CD4-positive, CD25-positive, alpha-beta regulatory T cell (primary cell): Measurements from ENCODE around the gene GIMAP8. TPM values are rescaled to one million over a fixed set of nuclear protein-coding genes. Genes with fewer than 3 reads are reported as not detected.

ENCODE experiments used
- ATAC-seq, 2 donors: fragments of 150-1000 bp; cut with Tn5 transposase; one replicate each; pipeline ENCODE4 v1.10.0; 2021; ENCODE audit warnings: low read depth in 2 of 2, moderate number of reproducible peaks in 2 of 2, moderate library complexity in 1 of 2
- DNase-seq, 3 donors: peaks; one replicate each; pipeline versions ENCODE4 v3.0.0 to v3.0.0-alpha.2; 2012 to 2022; ENCODE audit warnings: mixed read lengths in 1 of 3
- H3K27ac ChIP-seq: one replicate; pipeline ENCODE4 v1.7.0; 2013; ENCODE audit warnings: mild to moderate bottlenecking, low read length; ENCODE audit not compliant: insufficient read depth, poor library complexity, severe bottlenecking
- H3K27me3 ChIP-seq: one replicate; pipeline ENCODE4 v1.7.0; 2013; ENCODE audit warnings: low read length; ENCODE audit not compliant: control insufficient read depth, insufficient read depth
- H3K36me3 ChIP-seq: one replicate; pipeline ENCODE4 v1.7.0; 2013; ENCODE audit warnings: mild to moderate bottlenecking, low read length, moderate library complexity; ENCODE audit not compliant: control insufficient read depth, insufficient read depth
- H3K4me1 ChIP-seq: 2 replicates; pipeline ENCODE4 v1.7.0; 2013; ENCODE audit warnings: mild to moderate bottlenecking, low read length; ENCODE audit not compliant: insufficient read depth, control insufficient read depth, poor library complexity, severe bottlenecking
- H3K4me3 ChIP-seq: one replicate; pipeline ENCODE4 v1.7.0; 2013; ENCODE audit warnings: low read depth, mild to moderate bottlenecking, low read length, moderate library complexity
- H3K9me3 ChIP-seq, 2 experiments: 1 replicate in 1 of 2; 2 replicates in 1 of 2; pipeline ENCODE4 v1.7.0; 2013; ENCODE audit warnings: low read length in 2 of 2, mild to moderate bottlenecking in 1 of 2, moderate library complexity in 1 of 2; ENCODE audit not compliant: control insufficient read depth in 2 of 2
- H3K27ac Mint-ChIP-seq, 3 donors: one replicate each; pipeline ENCODE4 v1.8.0; 2020 to 2022; ENCODE audit warnings: mild to moderate bottlenecking in 3 of 3, mixed read lengths in 3 of 3, moderate library complexity in 2 of 3
- H3K27me3 Mint-ChIP-seq: one replicate; pipeline ENCODE4 v1.8.0; 2022; ENCODE audit warnings: mild to moderate bottlenecking, mixed read lengths
- H3K36me3 Mint-ChIP-seq: one replicate; pipeline ENCODE4 v1.8.0; 2020; ENCODE audit warnings: mixed read lengths
- H3K4me1 Mint-ChIP-seq, 4 donors: one replicate each; pipeline ENCODE4 v1.8.0; 2020 to 2022; ENCODE audit warnings: mixed read lengths in 4 of 4, mild to moderate bottlenecking in 1 of 4
- H3K4me3 Mint-ChIP-seq, 4 donors: one replicate each; pipeline ENCODE4 v1.8.0; 2020 to 2022; ENCODE audit warnings: mild to moderate bottlenecking in 4 of 4, mixed read lengths in 4 of 4, moderate library complexity in 3 of 4
- H3K9me3 Mint-ChIP-seq, 7 donors: one replicate each; pipeline ENCODE4 v1.8.0; 2020 to 2022; ENCODE audit warnings: mixed read lengths in 7 of 7, mild to moderate bottlenecking in 3 of 7, moderate library complexity in 2 of 7
- polyA plus RNA-seq, 4 donors: library from polyadenylated mRNA; unstranded; fragments of 300-500 nt; fragmentation: Illumina TruSeq; gene quantifications; one replicate each; pipeline ENCODE4 v1.2.3, GENCODE V29; 2021
- total RNA-seq: library from RNA; stranded (reverse); gene quantifications from one replicate; pipeline ENCODE4 v1.2.3, GENCODE V29; 2022

GIMAP8 gene
- total and polyA plus RNA-seq, 5 donors from 2014 or later: 8.0 to 30.8 (median 15.1) TPM

DNA sequence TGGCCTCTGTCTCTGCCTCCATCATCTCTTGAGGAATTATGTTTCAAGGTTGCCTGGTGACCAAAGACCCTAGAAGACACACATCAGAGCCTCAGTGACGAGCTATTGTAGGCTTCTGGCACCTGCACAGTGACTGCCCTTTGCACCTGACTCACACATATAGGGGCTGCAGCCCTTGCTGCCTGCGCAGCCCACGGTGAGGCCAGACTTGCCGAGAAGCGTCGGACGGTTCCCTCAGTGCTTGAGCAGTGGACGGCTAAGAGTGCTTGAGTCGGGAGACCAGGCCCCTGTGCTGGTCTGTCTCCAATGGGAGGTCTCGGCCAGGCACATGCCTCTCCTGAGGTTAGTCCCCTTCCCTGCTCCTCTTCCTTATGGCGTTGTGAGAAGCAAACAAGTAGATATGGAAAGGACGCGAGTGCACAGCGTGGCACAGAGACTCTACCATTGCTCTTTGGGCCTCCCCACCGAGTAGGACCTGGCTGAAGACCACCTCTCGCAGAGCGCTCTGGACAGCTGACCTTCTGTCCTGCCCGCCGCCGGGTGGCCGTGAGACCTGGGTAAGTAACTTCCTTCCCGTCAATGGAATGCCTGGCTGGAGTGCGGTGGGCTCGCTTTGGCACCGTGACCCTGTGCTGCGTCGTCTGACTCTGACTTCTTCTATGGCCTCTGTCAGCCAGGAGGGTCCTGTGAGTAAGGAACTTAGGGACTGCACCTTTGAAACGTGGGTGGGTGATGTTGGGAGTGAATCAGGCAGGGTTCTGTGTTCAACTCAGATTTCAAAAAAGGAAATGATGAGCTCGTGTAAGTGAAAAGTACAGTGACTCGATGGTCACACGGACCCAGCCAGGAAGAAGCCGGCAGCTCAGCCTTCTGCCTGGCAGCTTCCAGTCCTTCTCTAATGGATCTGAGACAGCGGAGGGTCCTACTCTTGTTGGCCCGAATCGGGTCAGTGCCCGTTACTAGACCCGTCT is 37.6 kb upstream of the GIMAP8 start:
- DNase-seq (no peak), ATAC-seq (no peak)
- Histone ChIP-seq H3K27me3 (no peaks in the 10 kb centered on the region), H3K9me3 (no peaks in the 10 kb centered on the region), H3K4me1 (no peaks in the 10 kb centered on the region), H3K4me3 (no peak overlapping the region), H3K27ac (no peak overlapping the region), H3K36me3 (peaks cover 20% of the 10 kb centered on the region)
- H3K9me3 Mint-ChIP-seq: peaks cover 0 to 2% (median 0%) of the 10 kb centered on the region in 7 donors
- peak overlapping the region in 1 of 3 donors; percentile 68 for H3K27ac Mint-ChIP-seq
- H3K4me3 Mint-ChIP-seq: no peak overlapping the region
- peaks cover 20% of the 10 kb centered on the region for H3K36me3 Mint-ChIP-seq
- peaks cover 0 to 14% (median 7%) of the 10 kb centered on the region in 4 donors for H3K4me1 Mint-ChIP-seq
- H3K27me3 Mint-ChIP-seq: no peaks in the 10 kb centered on the region

DNA sequence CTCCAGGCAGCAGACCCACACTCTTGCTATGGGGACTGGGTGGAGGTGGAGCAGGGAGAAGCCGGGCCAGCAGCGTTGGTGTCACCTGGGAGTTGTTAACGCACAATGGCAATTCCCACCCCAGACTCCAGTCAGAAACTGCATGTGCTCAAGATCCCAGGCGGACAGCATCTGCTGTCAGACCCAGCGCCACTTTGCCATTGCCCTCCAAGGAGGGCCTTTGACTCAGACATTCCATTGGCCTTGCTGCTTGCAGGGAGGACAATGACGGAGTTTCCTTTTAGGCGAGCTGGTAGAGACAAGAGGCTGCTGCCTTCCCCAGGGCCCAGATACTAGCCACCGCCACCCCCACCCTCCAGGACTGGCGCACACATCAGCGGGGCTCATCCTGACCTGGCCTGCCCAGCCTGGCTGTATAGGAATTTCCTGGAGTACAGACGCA is 36.8 kb upstream of the GIMAP8 start:
- ATAC-seq: no peak
- Histone ChIP-seq H3K36me3 (peaks cover 19% of the 10 kb centered on the region), H3K4me1 (no peaks in the 10 kb centered on the region), H3K27me3 (no peaks in the 10 kb centered on the region), H3K4me3 (no peak overlapping the region), H3K9me3 (no peaks in the 10 kb centered on the region), H3K27ac (no peak overlapping the region)
- H3K4me3 Mint-ChIP-seq: no peak overlapping the region
- H3K27me3 Mint-ChIP-seq: no peaks in the 10 kb centered on the region
- peaks cover 0 to 10% (median 5%) of the 10 kb centered on the region in 4 donors for H3K4me1 Mint-ChIP-seq
- H3K9me3 Mint-ChIP-seq: peaks cover 0 to 2% (median 0%) of the 10 kb centered on the region in 7 donors
- no peak for DNase-seq
- peaks cover 17% of the 10 kb centered on the region for H3K36me3 Mint-ChIP-seq
- H3K27ac Mint-ChIP-seq: no peak overlapping the region

DNA sequence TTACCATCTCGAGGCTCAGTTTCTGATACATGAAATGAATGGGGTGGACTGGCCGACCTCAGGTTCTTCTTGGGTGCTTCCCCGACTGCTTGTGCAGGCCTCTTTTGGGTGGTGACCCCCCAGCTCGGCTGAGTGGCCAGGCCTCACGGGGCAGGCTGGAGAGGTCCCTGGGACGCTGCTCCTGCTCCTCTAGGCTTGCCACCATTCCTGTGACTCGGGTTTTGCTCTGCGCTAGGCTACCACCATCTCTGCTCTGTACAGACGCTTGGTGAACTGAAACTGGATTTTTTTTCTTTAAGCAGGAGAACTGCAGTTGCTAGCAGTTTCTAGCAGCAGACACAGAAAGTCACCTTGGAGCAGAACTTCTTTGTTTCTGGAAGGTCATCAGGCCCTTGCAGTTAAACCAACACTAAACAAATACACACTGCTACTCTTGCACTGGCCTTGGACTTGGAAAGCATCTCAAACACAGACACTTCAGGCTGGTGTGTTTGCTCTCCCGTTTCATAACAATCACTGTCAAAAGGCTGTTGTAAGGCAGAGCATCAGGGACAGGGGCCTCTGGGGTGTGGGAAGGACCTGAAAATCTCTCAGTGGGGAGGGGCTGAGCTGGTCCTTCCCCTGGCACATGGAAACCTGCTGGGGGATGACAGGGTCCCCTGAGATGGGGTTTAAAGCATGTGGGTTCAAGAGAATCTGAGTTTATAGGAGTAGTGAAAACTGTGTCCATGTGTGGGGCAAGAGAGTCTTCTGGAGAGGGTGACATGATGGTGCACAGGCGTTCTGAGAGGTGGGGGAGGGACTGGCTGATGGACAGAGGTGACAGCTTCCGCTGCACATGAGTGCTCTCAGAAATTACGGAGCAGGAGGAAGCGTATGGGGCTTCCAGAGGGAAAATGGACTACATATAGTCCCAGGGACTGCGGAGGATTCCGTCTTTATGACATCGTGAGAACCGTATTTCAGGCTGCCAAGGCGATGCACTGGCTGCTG is 35.0 kb upstream of the GIMAP8 start:
- DNase-seq (no peak), ATAC-seq (no peak)
- Mint-ChIP-seq H3K4me3 (peak overlapping the region in 1 of 4 donors; percentile 19), H3K27ac (peak overlapping the region in 1 of 3 donors; percentile 26), H3K27me3 (no peaks in the 10 kb centered on the region), H3K36me3 (peaks cover 12% of the 10 kb centered on the region), H3K4me1 (peaks cover 0 to 6% (median 0%) of the 10 kb centered on the region in 4 donors), H3K9me3 (peaks cover 0 to 2% (median 0%) of the 10 kb centered on the region in 7 donors)
- Histone ChIP-seq H3K4me1 (no peaks in the 10 kb centered on the region), H3K27ac (no peak overlapping the region), H3K36me3 (peaks cover 4% of the 10 kb centered on the region), H3K4me3 (no peak overlapping the region), H3K27me3 (no peaks in the 10 kb centered on the region), H3K9me3 (no peaks in the 10 kb centered on the region)

DNA sequence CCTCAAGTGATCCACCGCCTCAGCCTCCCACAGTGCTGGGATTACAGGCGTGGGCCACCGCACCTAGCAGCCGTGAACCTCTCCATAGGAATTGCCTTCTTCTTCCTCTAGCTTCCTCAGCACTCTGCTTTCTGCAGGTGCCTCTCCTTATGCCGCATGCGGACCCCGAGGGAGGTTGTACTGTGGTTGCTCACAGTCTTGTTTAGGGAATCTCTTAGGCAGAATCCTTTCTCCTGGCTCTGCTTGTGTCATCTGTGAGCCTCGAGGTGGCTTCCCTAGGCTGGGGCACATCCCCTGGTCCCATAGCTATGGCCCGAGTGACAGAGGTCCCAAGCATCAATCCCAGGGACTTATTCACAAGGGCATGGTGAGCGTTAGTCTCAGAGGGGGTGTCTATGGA is 33.2 kb upstream of the GIMAP8 start:
- peaks cover 6% of the 10 kb centered on the region for H3K27me3 Mint-ChIP-seq
- H3K27me3 ChIP-seq: no peaks in the 10 kb centered on the region
- H3K9me3 ChIP-seq: no peaks in the 10 kb centered on the region
- H3K27ac Mint-ChIP-seq: peak overlapping the region in 1 of 3 donors; percentile 29
- no peak overlapping the region for H3K4me3 ChIP-seq
- H3K36me3 ChIP-seq: no peaks in the 10 kb centered on the region
- no peak for DNase-seq
- peaks cover 0 to 2% (median 0%) of the 10 kb centered on the region in 7 donors for H3K9me3 Mint-ChIP-seq
- no peak overlapping the region for H3K4me3 Mint-ChIP-seq
- H3K4me1 ChIP-seq: peaks cover 7% of the 10 kb centered on the region
- H3K27ac ChIP-seq: no peak overlapping the region
- peaks cover 4 to 11% (median 7%) of the 10 kb centered on the region in 4 donors for H3K4me1 Mint-ChIP-seq
- H3K36me3 Mint-ChIP-seq: no peaks in the 10 kb centered on the region
- ATAC-seq: no peak

DNA sequence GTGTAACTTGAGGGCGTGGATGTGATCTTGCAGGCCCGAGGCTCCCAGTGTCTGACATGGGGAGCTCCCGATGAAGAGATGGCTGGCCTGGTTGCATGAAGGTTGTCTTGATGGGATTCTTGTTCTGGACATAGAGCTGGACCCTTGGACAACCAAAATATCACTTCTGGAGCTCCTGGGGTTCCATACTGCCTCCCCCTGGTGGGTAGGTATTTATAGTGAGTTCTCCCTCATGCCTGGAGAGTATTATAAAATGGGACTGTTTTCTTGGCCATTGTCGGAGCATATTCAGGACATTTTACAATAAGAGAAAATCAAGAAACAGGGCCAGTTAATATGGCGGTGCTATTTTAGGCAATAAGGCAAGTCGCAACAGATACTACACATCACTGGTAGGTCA is 32.6 kb upstream of the GIMAP8 start:
- no peak overlapping the region for H3K27ac ChIP-seq
- Mint-ChIP-seq H3K27me3 (peaks cover 6% of the 10 kb centered on the region), H3K27ac (no peak overlapping the region), H3K36me3 (no peaks in the 10 kb centered on the region), H3K9me3 (peaks cover 0 to 2% (median 0%) of the 10 kb centered on the region in 7 donors), H3K4me3 (no peak overlapping the region), H3K4me1 (peaks cover 4 to 11% (median 7%) of the 10 kb centered on the region in 4 donors)
- H3K36me3 ChIP-seq: no peaks in the 10 kb centered on the region
- no peak overlapping the region for H3K4me3 ChIP-seq
- no peaks in the 10 kb centered on the region for H3K27me3 ChIP-seq
- peaks cover 7% of the 10 kb centered on the region for H3K4me1 ChIP-seq
- no peak for DNase-seq
- no peak for ATAC-seq
- H3K9me3 ChIP-seq: no peaks in the 10 kb centered on the region

DNA sequence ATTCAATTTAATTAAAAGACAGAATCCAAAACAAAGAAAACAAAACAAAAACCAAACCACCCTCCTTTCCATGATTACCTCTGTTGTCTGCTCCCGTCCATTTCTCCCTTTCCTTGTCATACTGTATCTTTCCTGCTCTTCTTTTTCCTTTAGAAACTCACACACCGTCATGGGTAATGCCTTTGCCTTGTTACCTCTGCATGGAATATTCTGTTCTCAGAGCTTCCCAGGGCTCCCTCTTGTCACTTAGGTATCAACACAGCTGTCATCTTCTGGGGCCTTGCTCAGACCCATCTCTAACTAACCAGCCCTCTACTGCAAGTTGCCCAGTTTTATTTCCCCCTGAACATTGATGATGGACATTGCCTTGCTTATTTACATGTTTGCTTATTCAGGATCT is 30.2 kb upstream of the GIMAP8 start:
- peaks cover 0 to 2% (median 0%) of the 10 kb centered on the region in 7 donors for H3K9me3 Mint-ChIP-seq
- Histone ChIP-seq H3K4me1 (peaks cover 7% of the 10 kb centered on the region), H3K4me3 (no peak overlapping the region), H3K27ac (no peak overlapping the region), H3K27me3 (no peaks in the 10 kb centered on the region), H3K36me3 (no peaks in the 10 kb centered on the region), H3K9me3 (no peaks in the 10 kb centered on the region)
- H3K27me3 Mint-ChIP-seq: peaks cover 6% of the 10 kb centered on the region
- no peak overlapping the region for H3K4me3 Mint-ChIP-seq
- DNase-seq (no peak), ATAC-seq (no peak)
- peaks cover 4 to 8% (median 7%) of the 10 kb centered on the region in 4 donors for H3K4me1 Mint-ChIP-seq
- H3K36me3 Mint-ChIP-seq: no peaks in the 10 kb centered on the region
- H3K27ac Mint-ChIP-seq: no peak overlapping the region

DNA sequence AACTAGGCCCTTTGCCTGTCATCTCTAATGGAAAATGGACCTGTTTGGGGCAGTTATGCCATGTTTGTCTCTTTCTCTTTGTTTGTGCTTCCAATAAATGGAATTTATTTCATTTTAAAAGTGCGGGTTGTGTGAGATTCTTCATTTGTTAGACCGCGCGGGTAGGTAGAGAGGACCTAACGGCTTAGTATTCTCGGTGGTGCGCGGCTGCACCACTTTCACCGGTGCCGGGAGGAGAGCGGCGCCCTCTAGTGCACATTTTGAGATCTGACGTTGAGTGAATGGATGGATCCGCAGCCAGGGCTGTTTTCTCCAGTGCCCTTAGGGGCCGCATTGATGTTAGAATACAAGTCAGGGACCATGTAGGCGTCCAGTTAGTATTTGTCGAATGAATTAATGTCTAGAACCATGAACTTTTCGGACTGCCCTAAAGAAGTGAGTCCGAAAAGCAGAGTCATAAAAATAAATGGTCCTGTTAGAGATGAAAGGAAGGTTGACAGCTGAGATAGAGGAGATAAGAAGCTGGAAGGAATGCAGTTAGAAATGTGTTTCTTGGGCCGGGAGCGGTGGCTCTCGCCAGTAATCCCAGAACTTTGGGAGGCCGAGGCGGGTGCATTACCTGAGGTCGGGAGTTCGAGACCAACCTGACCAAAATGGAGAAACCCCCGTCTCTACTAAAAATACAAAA is 29.3 kb upstream of the GIMAP8 start:
- peaks cover 7% of the 10 kb centered on the region for H3K4me1 ChIP-seq
- no peaks in the 10 kb centered on the region for H3K9me3 ChIP-seq
- Mint-ChIP-seq H3K9me3 (peaks cover 0 to 2% (median 0%) of the 10 kb centered on the region in 7 donors), H3K27me3 (peaks cover 6% of the 10 kb centered on the region), H3K27ac (peak overlapping the region in 2 of 3 donors; percentile 2 to 11), H3K4me3 (peak overlapping the region in 1 of 4 donors; percentile 10), H3K36me3 (no peaks in the 10 kb centered on the region), H3K4me1 (peaks cover 4 to 8% (median 7%) of the 10 kb centered on the region in 4 donors)
- H3K36me3 ChIP-seq: no peaks in the 10 kb centered on the region
- peak; percentile 97 to 98 for ATAC-seq
- peak; percentile 67 to 85 (median 82) for DNase-seq
- no peaks in the 10 kb centered on the region for H3K27me3 ChIP-seq
- H3K27ac ChIP-seq: no peak overlapping the region
- peak overlapping the region; percentile 42 for H3K4me3 ChIP-seq
